ENCODE measurements around the gene CACNA2D3. TPM values are rescaled to one million over a fixed set of nuclear protein-coding genes. Genes with fewer than 3 reads are reported as not detected.

CACNA2D3 gene
- total RNA-seq, 1 donor from 2014 or later, result 17.2 TPM

GRCh38 chr3:54746722-54747121 lies 624.4 kb downstream of the CACNA2D3 start:
- TF ChIP-seq POLR2AphosphoS5 (IDR thresholded peaks at IDR 0.05; ENCODE audit: insufficient read depth in 1 of 2, low read depth in 1 of 2) (no peak), POLR2A (IDR thresholded peaks at IDR 0.05) (no peak), CTCF (IDR thresholded peaks at IDR 0.05) (no peak)
- intact Hi-C loops (cut with DNase I), result no loop called here
- no peak for DNase-seq (ENCODE audit: extremely low spot score in 2 of 2)
- H3K9me3 ChIP-seq, result no peaks in the 10 kb centered on the region
- no peak overlapping the region for H3K4me3 ChIP-seq
- H3K36me3 ChIP-seq, result no peaks in the 10 kb centered on the region
- H3K4me1 ChIP-seq, result no peaks in the 10 kb centered on the region
- H3K27me3 ChIP-seq, result no peaks in the 10 kb centered on the region
- H3K27ac ChIP-seq, result no peak overlapping the region

GRCh38 chr3:54755756-54756155 lies 633.4 kb downstream of the CACNA2D3 start:
- intact Hi-C loops (cut with DNase I), result no loop called here
- H3K36me3 ChIP-seq, result no peaks in the 10 kb centered on the region
- DNase-seq (ENCODE audit: extremely low spot score in 2 of 2), result no peak
- H3K9me3 ChIP-seq, result no peaks in the 10 kb centered on the region
- no peaks in the 10 kb centered on the region for H3K27me3 ChIP-seq
- no peak overlapping the region for H3K27ac ChIP-seq
- H3K4me3 ChIP-seq, result no peak overlapping the region
- no peak for TF ChIP-seq CTCF (IDR thresholded peaks at IDR 0.05)
- TF ChIP-seq POLR2AphosphoS5 (IDR thresholded peaks at IDR 0.05; ENCODE audit: insufficient read depth in 1 of 2, low read depth in 1 of 2), result no peak
- TF ChIP-seq POLR2A (IDR thresholded peaks at IDR 0.05), result no peak
- H3K4me1 ChIP-seq, result no peaks in the 10 kb centered on the region

- Histone ChIP-seq H3K9me3 (no peaks in the 10 kb centered on the region), H3K4me1 (no peaks in the 10 kb centered on the region), H3K27me3 (no peaks in the 10 kb centered on the region), H3K4me3 (no peak overlapping the region), H3K27ac (no peak overlapping the region), H3K36me3 (no peaks in the 10 kb centered on the region)
- TF ChIP-seq CTCF (IDR thresholded peaks at IDR 0.05), result no peak
- TF ChIP-seq POLR2A (IDR thresholded peaks at IDR 0.05), result no peak
- TF ChIP-seq POLR2AphosphoS5 (IDR thresholded peaks at IDR 0.05; ENCODE audit: insufficient read depth in 1 of 2, low read depth in 1 of 2), result no peak
- intact Hi-C loops (cut with DNase I), result no loop called here
- DNase-seq (ENCODE audit: extremely low spot score in 2 of 2), result no peak
These were observed 634.0 kb downstream of the CACNA2D3 start for GRCh38 chr3:54756330-54756731.

GRCh38 chr3:54758461-54758860 lies 636.1 kb downstream of the CACNA2D3 start:
- Histone ChIP-seq H3K4me3 (no peak overlapping the region), H3K27me3 (no peaks in the 10 kb centered on the region), H3K9me3 (no peaks in the 10 kb centered on the region), H3K27ac (no peak overlapping the region), H3K36me3 (no peaks in the 10 kb centered on the region), H3K4me1 (no peaks in the 10 kb centered on the region)
- intact Hi-C loops (cut with DNase I), result no loop called here
- no peak for DNase-seq (ENCODE audit: extremely low spot score in 2 of 2)
- TF ChIP-seq CTCF (IDR thresholded peaks at IDR 0.05) (no peak), POLR2A (IDR thresholded peaks at IDR 0.05) (no peak), POLR2AphosphoS5 (IDR thresholded peaks at IDR 0.05; ENCODE audit: insufficient read depth in 1 of 2, low read depth in 1 of 2) (no peak)

- no peak for DNase-seq (ENCODE audit: extremely low spot score in 2 of 2)
- TF ChIP-seq POLR2AphosphoS5 (IDR thresholded peaks at IDR 0.05; ENCODE audit: insufficient read depth in 1 of 2, low read depth in 1 of 2), result no peak
- no peak for TF ChIP-seq CTCF (IDR thresholded peaks at IDR 0.05)
- no peak for TF ChIP-seq POLR2A (IDR thresholded peaks at IDR 0.05)
- no peak overlapping the region for H3K4me3 ChIP-seq
- H3K36me3 ChIP-seq, result no peaks in the 10 kb centered on the region
- intact Hi-C loops (cut with DNase I), result no loop called here
- no peak overlapping the region for H3K27ac ChIP-seq
- H3K27me3 ChIP-seq, result no peaks in the 10 kb centered on the region
- no peaks in the 10 kb centered on the region for H3K4me1 ChIP-seq
- H3K9me3 ChIP-seq, result no peaks in the 10 kb centered on the region
These were observed 636.8 kb downstream of the CACNA2D3 start for GRCh38 chr3:54759166-54759565.
